ENCODE results near the gene SFXN3. TPM values are rescaled to one million over a fixed set of nuclear protein-coding genes. Genes with fewer than 3 reads are reported as not detected.

The SFXN3 gene
- total RNA-seq = 10 to 100 TPM in 1 of 2 donors, 1 to 10 TPM in 1; 8.8 to 18.1 TPM

GRCh38 chr10:101031128-101031795 lies at the start of gene SFXN3, which contains the start of gene PDZD7:
TSS of gene SFXN3 (plus strand) at chr10:101031234. CDS start at chr10:101034695, 3,461 bp downstream.
TSS of gene PDZD7 (minus strand) at chr10:101031129. CDS start at chr10:101030219, 910 bp downstream.
- peak within 1 kb of the TSS; percentile 76 for H3K4me3 ChIP-seq
- H3K9ac ChIP-seq (ENCODE audit: low read depth in 2 of 2, low read length in 2 of 2) = peak within 1 kb of the TSS; percentile 85 to 90
- no peaks in the 10 kb centered on the region for H3K36me3 ChIP-seq
- peaks cover 8% of the 10 kb centered on the region for H3K4me1 ChIP-seq
- TF ChIP-seq CTCF (IDR thresholded peaks at IDR 0.05) = no peak
- no peaks in the 10 kb centered on the region for H3K9me3 ChIP-seq
- peak within 1 kb of the TSS; percentile 90 for H3K27ac ChIP-seq
- DNase-seq = peak; percentile 99
- intact Hi-C loops (cut with DNase I) = no loop called here
- H3K27me3 ChIP-seq = no peaks in the 10 kb centered on the region

GRCh38 chr10:100982916-100983830 lies 47.9 kb upstream of the SFXN3 start:
- H3K9me3 ChIP-seq = no peaks in the 10 kb centered on the region
- H3K4me3 ChIP-seq = no peak overlapping the region
- H3K27me3 ChIP-seq = no peaks in the 10 kb centered on the region
- DNase-seq = no peak
- no peak for TF ChIP-seq CTCF (IDR thresholded peaks at IDR 0.05)
- no peak overlapping the region for H3K27ac ChIP-seq
- no peak overlapping the region for H3K9ac ChIP-seq (ENCODE audit: low read depth in 2 of 2, low read length in 2 of 2)
- peaks cover 5% of the 10 kb centered on the region for H3K4me1 ChIP-seq
- intact Hi-C loops (cut with DNase I) = no loop called here
- peaks cover 18% of the 10 kb centered on the region for H3K36me3 ChIP-seq

- H3K36me3 ChIP-seq = peaks cover 12% of the 10 kb centered on the region
- no peak for DNase-seq
- TF ChIP-seq CTCF (IDR thresholded peaks at IDR 0.05) = no peak
Measured at GRCh38 chr10:100983868-100984671, 47.0 kb upstream of the SFXN3 start.

GRCh38 chr10:100984672-100985177 lies 46.3 kb upstream of the SFXN3 start:
- no peak for DNase-seq
- peaks cover 6% of the 10 kb centered on the region for H3K4me1 ChIP-seq
- H3K27ac ChIP-seq = no peak overlapping the region
- H3K9ac ChIP-seq (ENCODE audit: low read depth in 2 of 2, low read length in 2 of 2) = no peak overlapping the region
- no peaks in the 10 kb centered on the region for H3K9me3 ChIP-seq
- no peak overlapping the region for H3K4me3 ChIP-seq
- intact Hi-C loops (cut with DNase I) = no loop called here
- TF ChIP-seq CTCF (IDR thresholded peaks at IDR 0.05) = no peak
- H3K36me3 ChIP-seq = peaks cover 12% of the 10 kb centered on the region
- no peaks in the 10 kb centered on the region for H3K27me3 ChIP-seq

More at GRCh38 chr10:100983868-100984671, 47.0 kb upstream of the SFXN3 start:
- intact Hi-C loops (cut with DNase I) = no loop called here
- H3K9me3 ChIP-seq = no peaks in the 10 kb centered on the region
- H3K4me3 ChIP-seq = no peak overlapping the region
- no peak overlapping the region for H3K27ac ChIP-seq
- H3K9ac ChIP-seq (ENCODE audit: low read depth in 2 of 2, low read length in 2 of 2) = no peak overlapping the region
- peaks cover 6% of the 10 kb centered on the region for H3K4me1 ChIP-seq
- no peaks in the 10 kb centered on the region for H3K27me3 ChIP-seq

- DNase-seq = no peak
- no peak for TF ChIP-seq CTCF (IDR thresholded peaks at IDR 0.05)
Measured at GRCh38 chr10:100985336-100985735, 45.7 kb upstream of the SFXN3 start.

More at GRCh38 chr10:100985336-100985735, 45.7 kb upstream of the SFXN3 start:
- Histone ChIP-seq H3K27ac (no peak overlapping the region), H3K9me3 (no peaks in the 10 kb centered on the region), H3K36me3 (peaks cover 9% of the 10 kb centered on the region), H3K27me3 (no peaks in the 10 kb centered on the region), H3K4me3 (no peak overlapping the region), H3K4me1 (peaks cover 6% of the 10 kb centered on the region), H3K9ac (ENCODE audit: low read depth in 2 of 2, low read length in 2 of 2) (no peak overlapping the region)
- intact Hi-C loops (cut with DNase I) = no loop called here

Data from colonic mucosa (tissue), 4 donors.